ENCODE results near the gene PML.

The PML gene

GRCh38 chr15:74008901-74009300 lies 14.4 kb downstream of the PML start:
- DNase-seq (ENCODE audit: low read depth): no peak

GRCh38 chr15:74010929-74011540 lies 16.5 kb downstream of the PML start:
- DNase-seq (ENCODE audit: low read depth): no peak

- no peak for DNase-seq (ENCODE audit: low read depth)
Observed at GRCh38 chr15:74011610-74012009, 17.1 kb downstream of the PML start.

- no peak for DNase-seq (ENCODE audit: low read depth)
Observed at GRCh38 chr15:74013374-74013894, 18.9 kb downstream of the PML start.

- DNase-seq (ENCODE audit: low read depth): no peak
Observed at GRCh38 chr15:74019734-74020133, 25.2 kb downstream of the PML start.

- no peak for DNase-seq (ENCODE audit: low read depth)
Observed at GRCh38 chr15:74022706-74023470, 28.4 kb downstream of the PML start.

GRCh38 chr15:74024687-74025086 lies 30.2 kb downstream of the PML start:
- DNase-seq (ENCODE audit: low read depth): no peak

GRCh38 chr15:74025436-74025835 lies 30.9 kb downstream of the PML start:
- DNase-seq (ENCODE audit: low read depth): no peak

- no peak for DNase-seq (ENCODE audit: low read depth)
Observed at GRCh38 chr15:74027688-74028087, 33.2 kb downstream of the PML start.

- DNase-seq (ENCODE audit: low read depth): no peak
Observed at GRCh38 chr15:74028646-74029045, 34.1 kb downstream of the PML start.

GRCh38 chr15:74032046-74032445 lies 37.5 kb downstream of the PML start:
- no peak for DNase-seq (ENCODE audit: low read depth)

- no peak for DNase-seq (ENCODE audit: low read depth)
Observed at GRCh38 chr15:74032606-74033561, 38.4 kb downstream of the PML start.

GRCh38 chr15:74034206-74034755 lies 39.8 kb downstream of the PML start:
- no peak for DNase-seq (ENCODE audit: low read depth)

GRCh38 chr15:74035121-74036017 lies 40.9 kb downstream of the PML start:
- DNase-seq (ENCODE audit: low read depth): no peak

- no peak for DNase-seq (ENCODE audit: low read depth)
Observed at GRCh38 chr15:74036271-74037170, 42.0 kb downstream of the PML start.

- no peak for DNase-seq (ENCODE audit: low read depth)
Observed at GRCh38 chr15:74037171-74038117, 42.9 kb downstream of the PML start.

GRCh38 chr15:74038707-74039655 lies 44.5 kb downstream of the PML start:
- no peak for DNase-seq (ENCODE audit: low read depth)

GRCh38 chr15:74039656-74040010 lies 45.1 kb downstream of the PML start:
- no peak for DNase-seq (ENCODE audit: low read depth)

All from HS-5 (cell line).